RWPE1 (cell line): ENCODE data around the gene SELENOI.
"Not testable (repeated sequence)": the region's sequence is repeated elsewhere in the genome, so short reads cannot be mapped to it uniquely, and the experiment has no call there.

Experiments used
- CTCF ChIA-PET: fragments of 350-600 bp; sonication (Branson Sonifier 250); formaldehyde crosslinking; extraction: SDS; loops from one replicate; lab custom pipeline; 2021; lab: Yijun Ruan, JAX
- POLR2A ChIA-PET: fragments of 400-600 bp; formaldehyde crosslinking; extraction: SDS; loops from one replicate; lab custom pipeline; 2020; ENCODE audit warnings: antibody characterized with exemption; ENCODE audit not compliant: low non-redundant PET; lab: Yijun Ruan, JAX
- DNase-seq: peaks from one replicate; pipeline ENCODE4 v3.0.0; 2012; ENCODE audit warnings: low spot score
- H3K27ac ChIP-seq: fragments of 450-650 bp; 2 replicates; pipeline ENCODE4 v1.5.1; 2017
- CTCF ChIP-seq: fragments of 450-650 bp; conservative IDR thresholded peaks from 2 replicates; pipeline ENCODE4 v1.5.1; 2017; ENCODE audit warnings: low read depth, mild to moderate bottlenecking

SELENOI gene

GRCh38 chr2:26364669-26365068 is 18.7 kb downstream of the SELENOI start:
- H3K27ac ChIP-seq = no peak overlapping the region
- TF ChIP-seq CTCF = no peak
- ChIA-PET CTCF (no interaction called here), POLR2A (no interaction called here)
- DNase-seq = no peak

GRCh38 chr2:26366957-26367356 is 21.0 kb downstream of the SELENOI start:
- POLR2A ChIA-PET = no interaction called here
- DNase-seq = no peak
- TF ChIP-seq CTCF = no peak
- CTCF ChIA-PET = no interaction called here
- no peak overlapping the region for H3K27ac ChIP-seq

- DNase-seq, POLR2A ChIA-PET, CTCF ChIA-PET, H3K27ac ChIP-seq: not testable (repeated sequence)
These were observed 23.7 kb downstream of the SELENOI start for GRCh38 chr2:26369664-26370063.

- DNase-seq, H3K27ac ChIP-seq, CTCF ChIA-PET, POLR2A ChIA-PET: not testable (repeated sequence)
These were observed 25.0 kb downstream of the SELENOI start for GRCh38 chr2:26370909-26371308.

- H3K27ac ChIP-seq = no peak overlapping the region
- POLR2A ChIA-PET = no interaction called here
- CTCF ChIA-PET = interaction anchor here (0.7 kb wide), 1 partner anchor 19 kb away, joined by 3 read pairs; no protein-coding TSS in a partner anchor
- no peak for TF ChIP-seq CTCF
- no peak for DNase-seq
These were observed 30.9 kb downstream of the SELENOI start for GRCh38 chr2:26376799-26377198.

- POLR2A ChIA-PET = no interaction called here
- CTCF ChIA-PET = no interaction called here
- H3K27ac ChIP-seq = no peak overlapping the region
- no peak for TF ChIP-seq CTCF
- no peak for DNase-seq
These were observed 34.3 kb downstream of the SELENOI start for GRCh38 chr2:26380281-26380680.

GRCh38 chr2:26382564-26382963 is 36.6 kb downstream of the SELENOI start:
- no peak for TF ChIP-seq CTCF
- POLR2A ChIA-PET = no interaction called here
- CTCF ChIA-PET = interaction anchor here (0.6 kb wide), 1 partner anchor 137 kb away, joined by 3 read pairs; no protein-coding TSS in a partner anchor
- no peak for DNase-seq
- no peak overlapping the region for H3K27ac ChIP-seq

- H3K27ac ChIP-seq = no peak overlapping the region
- no peak for TF ChIP-seq CTCF
- ChIA-PET POLR2A (no interaction called here), CTCF (no interaction called here)
- DNase-seq = peak; percentile 31
These were observed 38.2 kb downstream of the SELENOI start for GRCh38 chr2:26384183-26384582.
